Spinal cord (tissue), 10 donors: Measurements from ENCODE around the gene SUCLA2. TPM values are rescaled to one million over a fixed set of nuclear protein-coding genes. Genes with fewer than 3 reads are reported as not detected.
A peak's percentile ranks its signal among the peaks of the same experiment; 100 is the strongest.

Source experiments
- DNase-seq, 6 donors: peaks; one replicate each; pipeline versions ENCODE4 v3.0.0 to v3.0.0-alpha.2; 2013 to 2015; ENCODE audit warnings: low spot score in 6 of 6, low read depth in 4 of 6
- H3K27ac ChIP-seq: one replicate; pipeline ENCODE4 v1.5.1; 2013; ENCODE audit warnings: low read depth, low read length, control low read depth
- H3K27me3 ChIP-seq: one replicate; pipeline ENCODE4 v1.6.1; 2013; ENCODE audit warnings: low read length; ENCODE audit not compliant: control insufficient read depth, insufficient read depth
- H3K36me3 ChIP-seq: one replicate; pipeline ENCODE4 v1.6.1; 2013; ENCODE audit warnings: low read length; ENCODE audit not compliant: control insufficient read depth, insufficient read depth
- H3K4me1 ChIP-seq: one replicate; pipeline ENCODE4 v1.6.1; 2013; ENCODE audit warnings: low read length; ENCODE audit not compliant: control insufficient read depth, insufficient read depth
- H3K4me3 ChIP-seq: one replicate; pipeline ENCODE4 v1.5.1; 2013; ENCODE audit warnings: low read depth, low read length, control low read depth
- H3K9me3 ChIP-seq: one replicate; pipeline ENCODE4 v1.6.1; 2013; ENCODE audit warnings: low read length; ENCODE audit not compliant: control insufficient read depth, insufficient read depth
- WGBS: methylation state at CpG from one replicate; pipeline ENCODE4 v1.1.5; 2013; ENCODE audit warnings: missing lambda C conversion rate; ENCODE audit not compliant: insufficient coverage; 5-methylcytosine and 5-hydroxymethylcytosine counted together
- polyA plus RNA-seq, 2 donors: library from polyadenylated mRNA; unstranded; fragments of 120-200 nt; gene quantifications; one replicate each; pipeline ENCODE4 v1.2.1, GENCODE V29; 2013; ENCODE audit not compliant: insufficient read length in 2 of 2
- total RNA-seq, 2 donors: library from RNA; depleted of rRNA in 1 of 2; stranded (reverse); fragments of 120-200 nt in 1 of 2; fragments of >200 nt in 1 of 2; gene quantifications; one replicate each; pipeline versions ENCODE4 v1.2.3 to v1.2.4, GENCODE V29; 2013 to 2014
- donor health status: healthy.

The SUCLA2 gene
- total and polyA plus RNA-seq, 4 donors = 67.3 to 116 (median 98.7) TPM

DNA sequence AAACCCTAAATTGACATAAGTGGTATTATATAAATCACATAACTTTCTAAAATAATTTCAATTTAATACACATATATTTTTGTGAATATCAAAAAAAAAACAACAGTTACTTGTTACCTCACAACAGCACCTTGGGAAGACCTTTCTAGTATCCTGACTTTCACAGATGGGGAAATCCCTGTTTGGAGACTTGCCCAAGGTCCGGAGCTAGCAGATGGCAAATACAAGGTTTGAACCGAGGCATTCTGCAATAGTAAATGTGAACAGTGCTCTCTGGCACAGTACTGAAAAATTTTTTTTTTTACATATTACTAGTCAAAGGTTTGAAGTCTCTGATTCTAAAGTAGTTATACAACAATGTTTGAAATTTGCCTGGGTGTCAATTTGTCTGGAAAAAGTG lies 104.5 kb downstream of the SUCLA2 start:
- no peak overlapping the region for H3K4me3 ChIP-seq
- DNase-seq = peak in 1 of 6 donors; percentile 7
- H3K36me3 ChIP-seq = no peaks in the 10 kb centered on the region
- H3K4me1 ChIP-seq = no peaks in the 10 kb centered on the region
- no peaks in the 10 kb centered on the region for H3K9me3 ChIP-seq
- no peak overlapping the region for H3K27ac ChIP-seq
- no CpG with 5 or more reads among the region's 2 CpGs for WGBS
- no peaks in the 10 kb centered on the region for H3K27me3 ChIP-seq

DNA sequence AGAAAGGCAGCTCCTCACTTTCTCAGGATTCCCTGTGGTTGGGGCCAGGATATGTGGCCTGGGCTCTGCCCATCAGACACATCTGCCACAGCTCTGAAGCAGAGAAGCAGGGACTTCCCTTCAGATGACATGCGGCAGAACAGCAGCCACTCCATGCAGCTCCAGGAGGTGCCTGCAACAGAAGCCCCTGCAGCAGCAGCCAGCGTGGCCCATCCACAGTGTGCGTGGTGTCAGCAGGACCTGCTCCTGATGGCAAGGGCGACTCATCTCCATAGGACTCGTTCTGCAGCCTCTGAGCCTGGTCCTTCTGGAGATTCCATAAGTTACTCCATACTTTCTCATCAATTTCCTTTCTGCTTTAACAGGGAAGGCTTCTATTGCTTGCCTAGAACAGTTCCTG lies 105.0 kb downstream of the SUCLA2 start:
- no peaks in the 10 kb centered on the region for H3K27me3 ChIP-seq
- WGBS = 67% methylated on average over 3 of the region's 5 CpGs
- no peaks in the 10 kb centered on the region for H3K9me3 ChIP-seq
- H3K4me3 ChIP-seq = no peak overlapping the region
- no peaks in the 10 kb centered on the region for H3K4me1 ChIP-seq
- no peak for DNase-seq
- H3K36me3 ChIP-seq = no peaks in the 10 kb centered on the region
- H3K27ac ChIP-seq = no peak overlapping the region

DNA sequence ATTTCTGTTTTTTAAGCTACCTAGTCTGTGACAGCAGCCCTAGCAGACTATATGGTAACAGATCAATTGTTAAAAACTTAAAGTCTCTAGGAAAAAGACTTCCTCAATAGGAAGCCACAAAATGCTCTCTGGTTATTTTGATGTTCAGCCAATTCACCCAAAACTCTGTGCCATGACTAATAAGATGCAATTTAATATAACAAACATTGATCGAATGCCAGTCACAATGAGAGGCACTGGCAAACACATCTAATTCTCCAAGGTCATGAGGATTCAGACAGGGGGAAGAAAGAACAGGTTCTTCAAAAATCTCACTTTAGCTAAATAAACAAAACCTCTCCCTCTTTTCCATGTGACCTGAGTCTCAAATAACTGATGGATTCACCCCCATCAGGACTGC lies 107.5 kb downstream of the SUCLA2 start:
- Histone ChIP-seq H3K4me1 (no peaks in the 10 kb centered on the region), H3K27me3 (no peaks in the 10 kb centered on the region), H3K36me3 (no peaks in the 10 kb centered on the region), H3K4me3 (no peak overlapping the region), H3K27ac (no peak overlapping the region), H3K9me3 (no peaks in the 10 kb centered on the region)
- WGBS = no CpG with 5 or more reads among the region's 1 CpG
- DNase-seq = no peak

Other genes with a start within 250 kb of the SUCLA2 start
- gene NUDT15, start 36.5 kb upstream of the SUCLA2 start, total RNA-seq = 10 to 100 TPM; 14.1 to 15.0 TPM
- gene NUDT15, start 36.5 kb upstream of the SUCLA2 start, polyA plus RNA-seq = 10 to 100 TPM; 15.7 to 16.5 TPM
- gene MED4, start 93.8 kb upstream of the SUCLA2 start, total RNA-seq = 10 to 100 TPM; 44.7 to 44.9 TPM
- 10 to 100 TPM; 63.2 to 73.7 TPM for gene MED4, start 93.8 kb upstream of the SUCLA2 start, polyA plus RNA-seq
- 100 to 1,000 TPM; 469 to 481 TPM for gene ITM2B, start 231.9 kb upstream of the SUCLA2 start, total RNA-seq
- gene ITM2B, start 231.9 kb upstream of the SUCLA2 start, polyA plus RNA-seq = 100 to 1,000 TPM; 704 to 753 TPM